HG03457 (cell line): ENCODE results near the gene PPP1R3E.
"Not testable (repeated sequence)": the region's sequence is repeated elsewhere in the genome, so short reads cannot be mapped to it uniquely, and the experiment has no call there.

Experiments used
- ATAC-seq: cut with Tn5 transposase; IDR thresholded peaks from one replicate; pipeline ENCODE4 v1.9.1; 2021; ENCODE audit warnings: moderate number of reproducible peaks; ENCODE audit not compliant: unreplicated experiment

The PPP1R3E gene

GRCh38 chr14:23297611-23298277 lies 4.9 kb downstream of the PPP1R3E start:
- no peak for ATAC-seq

DNA sequence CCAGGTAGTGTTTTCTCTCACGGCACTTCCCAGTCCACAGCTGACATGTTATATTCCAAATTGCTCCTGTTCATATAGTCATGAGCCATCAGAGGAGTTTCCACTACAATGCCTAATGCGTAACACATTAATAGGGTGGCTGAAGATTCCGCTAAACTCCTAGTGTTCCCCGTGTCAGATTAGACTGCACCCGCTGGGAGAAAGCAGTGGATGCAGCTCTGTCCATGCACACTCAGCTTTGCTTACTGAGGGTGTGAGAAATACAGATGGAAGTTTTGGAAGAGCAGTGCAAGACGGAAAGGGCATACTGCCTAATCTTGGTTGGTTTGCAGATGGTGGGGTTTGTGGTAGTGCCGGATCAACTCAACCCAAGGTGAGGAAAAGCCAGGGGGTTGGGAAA lies 5.6 kb downstream of the PPP1R3E start:
- no peak for ATAC-seq

DNA sequence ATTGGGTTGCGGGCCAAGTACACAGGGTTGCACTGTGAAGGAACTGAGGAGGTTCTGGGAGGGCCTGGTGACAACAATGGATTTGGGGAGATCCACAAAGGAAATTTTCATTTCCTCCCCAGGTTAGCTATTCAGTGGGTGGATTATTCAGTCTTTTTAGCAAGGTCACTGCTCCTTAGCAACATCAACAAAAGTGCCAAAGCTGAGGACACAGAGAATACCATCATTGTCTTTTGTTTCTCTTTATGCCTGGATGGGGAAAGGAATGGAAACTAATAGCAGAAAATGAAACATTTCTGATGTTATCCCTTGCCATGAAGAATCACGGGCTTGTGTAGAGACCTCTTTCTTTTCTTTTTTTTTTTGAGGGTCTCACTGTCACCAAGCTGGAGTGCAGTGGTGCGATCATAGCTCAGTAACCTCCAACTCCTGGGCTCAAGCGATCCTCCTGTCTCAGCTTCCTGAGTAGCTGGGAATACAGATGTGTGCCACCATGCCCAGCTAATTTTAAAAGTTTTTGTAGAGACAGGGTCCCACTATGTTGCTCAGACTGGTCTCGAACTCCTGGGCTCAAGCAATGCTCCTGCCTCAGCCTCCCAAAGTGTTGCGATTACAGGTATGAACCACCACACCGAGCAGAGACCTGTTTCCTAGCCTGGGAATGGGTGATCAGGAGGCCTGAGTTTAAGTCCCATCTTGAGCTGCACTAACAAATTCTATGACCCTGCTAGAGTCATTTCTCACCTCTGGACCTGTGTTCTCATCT lies 6.5 kb downstream of the PPP1R3E start:
- no peak for ATAC-seq

- ATAC-seq: no peak
Observed at GRCh38 chr14:23294734-23295561, 7.7 kb downstream of the PPP1R3E start.

DNA sequence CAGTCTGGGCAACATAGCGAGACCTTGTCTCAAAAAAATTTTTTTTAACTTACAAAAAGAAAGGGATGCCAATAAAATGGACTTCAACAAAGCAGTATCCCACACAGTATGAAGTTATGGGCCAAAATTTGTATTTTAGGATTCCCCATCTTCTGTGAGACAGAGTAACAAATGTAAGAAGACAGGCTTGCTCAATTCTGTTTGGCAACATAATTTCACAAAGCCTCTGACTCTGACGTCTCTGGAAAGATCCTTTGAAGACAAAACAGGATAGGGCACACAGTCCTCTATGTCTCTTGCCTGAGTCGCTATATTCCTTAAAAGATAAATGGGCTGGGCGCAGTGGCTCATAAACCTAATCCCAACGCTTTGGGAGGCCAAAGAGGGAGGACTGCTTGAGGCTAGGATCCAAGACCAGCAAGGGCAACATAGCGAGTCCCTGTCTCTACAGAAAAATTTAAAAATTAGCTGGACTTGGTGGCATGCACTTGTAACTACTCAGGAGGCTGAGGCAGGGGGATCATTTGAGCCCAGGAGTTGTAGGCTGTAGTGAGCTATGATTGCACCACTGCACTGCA lies 15.7 kb downstream of the PPP1R3E start:
- no peak for ATAC-seq

DNA sequence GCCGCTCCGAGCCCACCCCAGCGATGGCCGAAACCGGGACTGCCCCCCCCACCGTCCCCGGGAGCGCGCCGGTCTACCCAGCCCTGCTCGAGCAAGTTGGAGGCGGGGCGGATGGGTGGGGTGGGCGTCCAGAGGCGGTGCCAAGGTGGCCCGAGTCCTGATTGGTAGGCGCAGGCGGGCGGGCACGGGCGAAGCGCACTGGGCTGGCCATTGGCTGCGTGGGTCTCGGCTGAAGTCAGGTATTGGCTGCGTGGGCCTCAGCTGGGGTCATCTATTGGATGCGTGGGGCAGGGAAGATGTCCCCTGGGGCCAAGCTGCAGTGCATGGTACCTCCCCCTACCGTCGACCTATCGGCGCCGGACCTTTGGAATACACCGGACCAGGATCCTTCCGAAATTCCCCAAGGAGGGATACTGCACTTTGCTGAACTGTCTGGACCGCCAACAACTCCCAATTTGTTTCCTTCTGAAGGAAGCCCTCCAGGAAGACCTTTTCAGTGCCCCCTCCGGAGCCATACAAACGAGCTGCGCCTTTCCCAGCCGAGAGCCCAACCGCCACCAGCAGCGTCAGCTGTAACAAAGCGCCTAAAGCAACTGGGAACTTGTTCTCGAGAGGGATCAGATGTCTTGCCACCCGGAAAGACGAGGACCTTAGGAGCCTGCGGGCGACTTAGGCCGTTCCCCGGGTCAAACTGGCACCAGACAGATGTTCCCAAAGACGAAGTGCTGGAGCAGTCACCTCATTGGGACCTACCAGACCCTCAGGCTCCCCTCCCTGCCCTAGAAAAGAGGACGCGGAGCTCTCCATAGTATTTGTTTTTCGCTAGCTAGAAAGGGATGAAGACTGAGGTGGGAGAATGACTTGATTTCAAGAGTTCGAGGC lies 16.4 kb downstream of the PPP1R3E start, which contains the start of gene HOMEZ:
Gene HOMEZ (minus strand): TSS at position 113 of the 882 bp plus-strand sequence. CDS start 180 bp downstream, outside the sequence.
- peak; percentile 96 for ATAC-seq

DNA sequence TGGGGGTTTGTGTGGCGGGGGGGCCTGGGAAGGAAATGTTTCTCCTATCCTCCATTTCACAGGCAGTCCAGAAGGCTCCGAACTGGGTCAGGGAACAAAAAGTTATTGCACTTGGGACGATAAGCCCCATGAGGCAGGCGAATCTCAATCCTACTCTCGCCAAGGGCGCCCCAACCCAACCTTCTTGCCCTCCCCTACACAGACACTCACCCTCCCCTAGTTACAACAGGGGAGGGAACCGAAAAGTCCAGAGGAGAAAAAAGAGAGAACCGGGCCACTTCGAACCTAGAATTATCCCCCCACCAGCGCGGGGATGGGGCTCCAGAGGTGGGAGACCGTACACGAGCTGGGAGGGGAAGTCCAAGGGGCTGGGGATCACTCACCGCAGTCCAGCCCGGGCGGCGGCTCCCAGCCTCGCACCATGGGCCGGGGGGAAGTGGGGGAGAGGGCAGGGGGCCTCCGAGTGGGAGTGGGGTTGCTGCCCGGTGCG lies 17.1 kb downstream of the PPP1R3E start:
- ATAC-seq: peak; percentile 7

DNA sequence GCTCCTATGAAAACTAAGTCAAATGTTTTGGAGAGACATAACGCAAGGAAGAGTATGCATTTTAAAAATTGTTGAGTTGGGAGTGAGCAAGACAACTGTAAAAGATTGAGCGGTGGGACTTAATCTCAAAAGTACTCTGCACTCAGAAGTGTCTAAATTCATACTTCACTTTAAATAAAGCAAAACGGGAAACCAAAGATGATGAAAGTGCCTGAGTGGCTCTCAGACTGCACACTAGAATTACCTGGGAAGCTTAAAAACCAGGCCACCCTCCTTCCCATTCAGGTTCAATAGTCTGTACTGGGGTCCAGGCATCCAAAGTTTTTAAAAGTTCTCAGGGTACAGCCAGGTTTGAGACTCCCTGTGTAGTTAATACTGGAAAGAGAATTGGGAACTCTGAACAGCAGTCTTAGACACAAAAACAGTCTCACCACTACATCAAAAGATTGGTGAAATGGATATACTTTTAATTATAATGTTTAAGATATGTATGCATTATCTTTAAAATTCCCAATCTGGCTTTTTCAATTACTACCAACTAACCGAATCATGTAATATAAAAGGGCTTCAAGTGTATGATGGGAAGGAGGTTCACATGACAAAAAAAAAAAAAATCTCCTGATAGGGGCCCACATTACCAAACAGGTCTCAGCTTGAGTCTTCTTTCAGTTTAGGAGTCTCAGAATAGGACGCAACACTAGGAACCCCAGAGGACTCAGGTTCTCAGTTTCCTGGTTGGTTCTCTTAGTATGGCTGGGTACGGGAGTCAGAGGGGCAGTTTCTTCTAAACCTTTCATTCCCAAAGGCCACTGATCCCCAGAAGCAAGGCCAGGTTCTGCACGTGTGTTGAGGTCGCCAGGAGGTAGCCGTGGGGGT lies 17.8 kb downstream of the PPP1R3E start:
- no peak for ATAC-seq

DNA sequence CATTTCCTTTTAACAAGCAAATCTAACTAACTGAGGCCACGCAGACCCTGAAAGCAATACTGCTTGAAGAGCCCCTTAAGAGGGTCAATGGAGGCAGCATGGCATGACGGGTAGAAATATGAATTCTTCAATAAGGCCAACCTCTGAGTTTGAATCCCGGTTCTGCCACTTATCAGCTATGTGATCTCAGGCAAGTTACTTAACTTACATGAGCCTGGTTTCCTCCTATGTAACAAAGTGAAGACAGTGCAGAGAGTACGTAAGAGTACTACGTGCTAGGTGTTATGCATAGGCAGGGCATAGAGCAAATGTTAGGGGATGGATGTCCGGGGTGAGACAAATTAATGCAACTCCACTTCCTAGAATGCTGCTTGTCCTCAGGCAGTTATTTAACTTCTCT lies 21.4 kb downstream of the PPP1R3E start:
- ATAC-seq: no peak

DNA sequence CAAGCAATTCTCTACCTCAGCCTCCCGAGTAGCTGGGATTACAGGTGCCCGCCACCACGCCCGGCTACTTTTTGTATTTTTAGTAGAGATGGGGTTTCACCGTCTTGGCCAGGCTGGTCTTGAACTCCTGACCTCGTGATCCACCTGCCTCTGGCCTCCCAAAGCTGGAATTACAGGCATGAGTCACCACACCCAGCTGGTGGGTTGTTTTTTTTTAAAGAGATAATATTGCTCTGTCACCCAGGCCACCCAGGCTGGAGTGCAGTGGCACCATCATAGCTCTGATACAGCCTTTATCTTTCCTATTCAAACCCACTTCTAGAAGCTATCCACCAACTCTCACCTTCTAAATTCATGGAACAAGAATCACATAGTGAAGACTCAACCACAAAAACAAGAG lies 24.7 kb downstream of the PPP1R3E start:
- ATAC-seq: not testable (repeated sequence)

DNA sequence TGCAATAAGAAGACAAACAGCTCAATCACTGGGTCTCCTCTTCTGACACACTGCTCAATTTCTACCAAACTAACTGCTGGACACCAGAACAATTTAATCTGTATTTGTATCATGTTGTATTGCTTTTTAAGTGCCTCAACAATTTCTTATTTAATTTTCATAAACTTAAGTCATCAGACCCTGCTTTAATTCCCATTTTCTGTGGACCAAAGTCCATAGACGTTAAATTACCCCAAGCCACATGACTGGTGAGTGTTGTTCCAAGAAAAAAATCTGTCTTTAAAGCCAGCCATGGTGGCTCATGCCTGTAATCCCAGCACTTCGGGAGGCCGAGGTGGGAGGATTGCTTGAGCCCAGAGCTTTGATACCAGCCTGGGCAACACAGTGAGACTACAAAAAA lies 25.5 kb downstream of the PPP1R3E start:
- no peak for ATAC-seq

- no peak for ATAC-seq
Observed at GRCh38 chr14:23275412-23275811, 27.2 kb downstream of the PPP1R3E start.

DNA sequence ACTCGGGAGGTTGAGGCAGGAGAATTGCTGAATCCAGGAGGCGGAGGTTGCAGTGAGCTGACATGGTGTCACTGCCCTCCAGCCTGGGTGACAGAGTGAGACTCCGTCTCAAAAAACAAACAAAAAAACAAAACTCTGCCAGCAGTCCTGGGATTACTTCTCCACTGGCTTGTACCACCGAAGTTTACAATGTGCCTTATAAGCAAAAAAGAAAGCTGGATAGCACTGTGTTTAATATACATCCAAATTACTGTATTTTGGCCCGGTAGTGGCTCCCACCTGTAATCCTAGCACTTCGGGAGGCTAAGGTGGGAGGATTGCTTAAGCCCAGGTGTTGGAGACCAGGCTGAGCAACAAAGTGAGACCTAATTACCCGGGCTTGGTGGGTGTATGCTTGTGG lies 33.5 kb downstream of the PPP1R3E start:
- no peak for ATAC-seq

DNA sequence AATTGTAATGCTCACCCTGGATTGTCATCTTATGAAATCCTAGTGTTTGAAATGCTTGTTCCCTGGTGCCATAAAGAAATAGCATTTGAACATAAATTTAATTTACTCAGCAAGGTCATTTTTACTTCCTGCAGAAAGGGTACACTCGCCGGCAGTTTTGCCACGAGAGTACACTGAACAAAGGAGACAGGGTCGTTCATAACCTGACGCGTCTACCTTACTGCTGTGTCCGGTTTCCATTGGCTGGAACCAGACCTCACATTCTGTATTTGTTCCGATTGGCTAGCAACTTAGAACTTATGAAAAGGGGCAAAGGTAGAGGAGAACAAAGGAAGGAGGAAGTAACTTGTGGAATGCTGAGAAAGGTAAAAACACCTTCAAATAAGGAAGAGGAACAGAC lies 41.8 kb downstream of the PPP1R3E start:
- not testable (repeated sequence) for ATAC-seq

DNA sequence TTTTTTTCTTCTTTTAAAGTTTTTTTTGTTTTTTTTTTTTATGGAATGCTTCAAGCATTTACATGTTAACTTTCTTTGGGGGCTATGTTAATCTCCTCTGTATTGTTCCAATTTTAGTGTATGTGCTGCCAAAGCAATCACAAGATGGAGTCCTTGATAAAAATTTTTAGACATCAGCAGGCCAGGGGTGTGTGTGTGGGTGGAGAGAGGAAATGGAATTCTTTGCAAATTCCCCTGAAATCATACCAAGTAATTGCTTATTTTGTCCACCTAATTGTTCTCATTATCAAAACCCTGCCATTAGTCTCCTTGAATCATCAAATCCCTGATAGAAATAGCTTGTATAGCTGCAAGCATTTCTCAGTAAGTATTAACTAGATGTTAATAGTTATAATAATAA lies 43.2 kb downstream of the PPP1R3E start:
- ATAC-seq: no peak

DNA sequence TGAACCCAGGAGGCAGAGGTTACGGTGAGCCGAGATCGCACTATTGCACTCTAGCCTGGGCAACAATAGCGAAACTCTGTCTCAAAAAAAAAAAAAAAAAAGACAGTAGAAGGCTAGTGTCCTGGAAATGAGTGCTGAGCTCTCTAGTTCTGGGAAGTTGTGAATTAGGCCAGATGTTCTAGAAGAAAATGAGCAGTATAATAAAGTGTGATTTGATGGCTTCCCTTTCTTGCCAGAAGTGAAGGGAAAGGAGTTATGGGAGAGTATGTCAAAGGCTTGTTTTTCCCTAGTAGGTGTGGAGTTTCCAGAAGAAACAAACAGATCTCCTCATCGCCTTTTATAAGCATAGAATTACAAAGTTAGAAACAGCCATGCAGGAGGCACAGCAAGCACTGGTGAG lies 44.4 kb downstream of the PPP1R3E start:
- ATAC-seq: no peak

DNA sequence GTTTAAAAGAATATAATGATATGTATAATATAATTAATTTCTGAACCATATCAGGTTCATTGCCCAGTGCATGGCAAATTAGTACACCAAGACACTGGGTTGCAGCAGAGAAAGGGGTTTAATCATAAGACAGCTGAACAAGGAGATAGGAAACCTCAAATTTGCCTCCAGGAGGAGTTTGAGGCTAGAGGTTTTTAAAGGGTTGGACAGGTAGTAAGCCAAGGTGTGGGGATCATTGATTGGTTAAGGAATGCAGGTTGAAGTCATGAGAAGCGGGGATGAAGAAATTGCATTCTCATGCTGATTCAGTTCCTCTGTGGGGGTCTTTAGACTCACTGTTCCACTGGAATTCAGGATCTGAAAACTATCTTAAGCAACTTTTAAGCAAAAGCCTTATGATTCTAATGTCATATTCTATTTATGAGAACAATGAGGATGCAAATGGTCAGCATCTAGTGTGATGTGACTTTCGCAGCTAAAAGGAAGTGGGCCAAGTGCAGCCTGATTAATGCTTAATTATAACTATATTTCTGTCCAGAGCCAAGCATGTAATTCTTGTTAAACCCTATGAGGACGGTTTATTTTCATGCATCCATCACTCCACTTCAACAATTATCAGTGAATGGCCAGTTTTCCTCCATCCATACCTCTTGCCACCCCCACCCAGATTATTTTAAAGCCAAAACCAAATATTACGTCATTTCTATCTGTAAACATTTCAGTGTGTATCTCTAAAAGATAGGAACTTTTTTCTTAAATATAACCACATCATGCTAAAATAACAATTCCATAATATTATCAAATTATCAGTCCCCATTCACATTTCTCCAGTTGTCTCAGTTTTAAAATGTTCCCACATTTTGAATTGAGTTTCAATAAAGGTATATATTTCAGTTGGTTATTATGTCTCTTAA lies 50.0 kb downstream of the PPP1R3E start:
- no peak for ATAC-seq

GRCh38 chr14:23252006-23252405 lies 50.7 kb downstream of the PPP1R3E start:
- no peak for ATAC-seq
